ENCODE results near the gene APBA3. TPM values are rescaled to one million over a fixed set of nuclear protein-coding genes. Genes with fewer than 3 reads are reported as not detected.

APBA3 gene
- total and polyA plus RNA-seq, 9 of the 15 experiments (the other 6 are each of a cell fraction or from before 2014, with no cell fraction given), result 0.10 to 29.5 (median 11.5) TPM

DNA sequence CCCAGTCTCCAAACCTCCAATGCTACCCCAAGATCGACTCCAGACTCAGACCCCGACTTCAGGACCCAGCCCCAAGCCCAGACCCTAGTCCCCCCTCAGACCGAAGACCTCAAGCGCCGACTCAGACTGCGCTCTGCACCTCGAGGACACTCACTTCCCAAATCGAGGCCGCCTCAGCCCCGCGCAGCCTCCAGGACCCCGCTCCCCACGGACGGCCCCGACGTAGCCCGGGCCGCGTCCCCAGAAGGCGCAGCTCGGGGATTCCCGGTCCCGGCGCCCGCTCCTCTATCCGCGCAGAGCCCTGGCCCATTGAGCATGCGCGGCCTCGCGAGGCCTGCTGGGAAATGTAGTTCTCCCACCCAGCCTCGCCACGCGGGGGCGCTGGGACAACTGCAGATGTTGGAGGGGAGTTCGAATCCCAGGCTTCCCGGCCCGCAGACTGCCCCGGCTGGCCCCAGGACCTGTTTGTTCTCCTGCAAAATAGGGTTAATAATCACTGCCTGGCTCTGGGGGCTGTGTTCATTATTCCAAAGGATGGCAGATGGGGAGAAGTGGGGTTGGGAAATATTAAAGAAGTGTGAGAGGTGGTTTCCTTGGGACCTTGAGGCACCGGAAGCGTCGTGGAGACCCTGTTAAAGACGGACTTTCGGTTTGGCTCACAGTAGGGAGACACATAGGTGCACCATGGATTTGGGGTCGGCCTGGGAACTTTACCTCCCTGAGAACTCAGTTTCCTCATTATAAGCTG is at the start of gene APBA3 (continued):
- TF ChIP-seq, protein P1, sequence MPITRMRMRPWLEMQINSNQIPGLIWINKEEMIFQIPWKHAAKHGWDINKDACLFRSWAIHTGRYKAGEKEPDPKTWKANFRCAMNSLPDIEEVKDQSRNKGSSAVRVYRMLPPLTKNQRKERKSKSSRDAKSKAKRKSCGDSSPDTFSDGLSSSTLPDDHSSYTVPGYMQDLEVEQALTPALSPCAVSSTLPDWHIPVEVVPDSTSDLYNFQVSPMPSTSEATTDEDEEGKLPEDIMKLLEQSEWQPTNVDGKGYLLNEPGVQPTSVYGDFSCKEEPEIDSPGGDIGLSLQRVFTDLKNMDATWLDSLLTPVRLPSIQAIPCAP (CRISPR knock-in tag; IDR thresholded peaks at IDR 0.05; ENCODE audit: borderline replicate concordance), result no peak
- TF ChIP-seq PHF21A (IDR thresholded peaks at IDR 0.05; ENCODE audit: borderline replicate concordance, low read depth) (peak; percentile 78; the same call in 1 of the 2 replicates), TRIM28 (IDR thresholded peaks at IDR 0.05) (peak; percentile 64), HDAC6 (IDR thresholded peaks at IDR 0.05; ENCODE audit: low read depth, low read length) (no peak), RBM15 (IDR thresholded peaks at IDR 0.05; ENCODE audit: insufficient read depth, low read length) (no peak), ATF7 (IDR thresholded peaks at IDR 0.05) (peak; percentile 75), ZNF174 (CRISPR knock-in tag; IDR thresholded peaks at IDR 0.05) (no peak), PHB2 (IDR thresholded peaks at IDR 0.05; ENCODE audit: low read depth) (0 out of 2 replicates have a peak, but pooled peaks have one; percentile 48), SRF (CRISPR knock-in tag; IDR thresholded peaks at IDR 0.05) (peak in 1 of 2 experiments; percentile 34; a peak in 1 of 4 replicates), ZFX (CRISPR knock-in tag; IDR thresholded peaks at IDR 0.05) (peak; percentile 51; the same call in 1 of the 2 replicates), FOXK1 (CRISPR knock-in tag; IDR thresholded peaks at IDR 0.05; ENCODE audit: borderline replicate concordance) (0 out of 2 replicates have a peak, but pooled peaks have one; percentile 53), TRIM24 (IDR thresholded peaks at IDR 0.05) (peak in 1 of 2 experiments; percentile 95; a peak in 2 of 4 replicates), TCF7 (IDR thresholded peaks at IDR 0.05; ENCODE audit: borderline replicate concordance) (0 out of 2 replicates have a peak, but pooled peaks have one; percentile 48)
- TF ChIP-seq, protein P2, sequence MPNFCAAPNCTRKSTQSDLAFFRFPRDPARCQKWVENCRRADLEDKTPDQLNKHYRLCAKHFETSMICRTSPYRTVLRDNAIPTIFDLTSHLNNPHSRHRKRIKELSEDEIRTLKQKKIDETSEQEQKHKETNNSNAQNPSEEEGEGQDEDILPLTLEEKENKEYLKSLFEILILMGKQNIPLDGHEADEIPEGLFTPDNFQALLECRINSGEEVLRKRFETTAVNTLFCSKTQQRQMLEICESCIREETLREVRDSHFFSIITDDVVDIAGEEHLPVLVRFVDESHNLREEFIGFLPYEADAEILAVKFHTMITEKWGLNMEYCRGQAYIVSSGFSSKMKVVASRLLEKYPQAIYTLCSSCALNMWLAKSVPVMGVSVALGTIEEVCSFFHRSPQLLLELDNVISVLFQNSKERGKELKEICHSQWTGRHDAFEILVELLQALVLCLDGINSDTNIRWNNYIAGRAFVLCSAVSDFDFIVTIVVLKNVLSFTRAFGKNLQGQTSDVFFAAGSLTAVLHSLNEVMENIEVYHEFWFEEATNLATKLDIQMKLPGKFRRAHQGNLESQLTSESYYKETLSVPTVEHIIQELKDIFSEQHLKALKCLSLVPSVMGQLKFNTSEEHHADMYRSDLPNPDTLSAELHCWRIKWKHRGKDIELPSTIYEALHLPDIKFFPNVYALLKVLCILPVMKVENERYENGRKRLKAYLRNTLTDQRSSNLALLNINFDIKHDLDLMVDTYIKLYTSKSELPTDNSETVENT (CRISPR knock-in tag; IDR thresholded peaks at IDR 0.05), result 0 out of 2 replicates have a peak, but pooled peaks have one; percentile 18
- TF ChIP-seq, protein P3, sequence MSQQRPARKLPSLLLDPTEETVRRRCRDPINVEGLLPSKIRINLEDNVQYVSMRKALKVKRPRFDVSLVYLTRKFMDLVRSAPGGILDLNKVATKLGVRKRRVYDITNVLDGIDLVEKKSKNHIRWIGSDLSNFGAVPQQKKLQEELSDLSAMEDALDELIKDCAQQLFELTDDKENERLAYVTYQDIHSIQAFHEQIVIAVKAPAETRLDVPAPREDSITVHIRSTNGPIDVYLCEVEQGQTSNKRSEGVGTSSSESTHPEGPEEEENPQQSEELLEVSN (IDR thresholded peaks at IDR 0.05; ENCODE audit: borderline replicate concordance in 1 of 2, extremely low read depth in 1 of 2, insufficient read depth in 1 of 2, insufficient read length in 1 of 2, low read depth in 1 of 2, low read length in 1 of 2, poor library complexity in 1 of 2, severe bottlenecking in 1 of 2), result peak in 1 of 2 experiments; percentile 17
- TF ChIP-seq, protein P4, sequence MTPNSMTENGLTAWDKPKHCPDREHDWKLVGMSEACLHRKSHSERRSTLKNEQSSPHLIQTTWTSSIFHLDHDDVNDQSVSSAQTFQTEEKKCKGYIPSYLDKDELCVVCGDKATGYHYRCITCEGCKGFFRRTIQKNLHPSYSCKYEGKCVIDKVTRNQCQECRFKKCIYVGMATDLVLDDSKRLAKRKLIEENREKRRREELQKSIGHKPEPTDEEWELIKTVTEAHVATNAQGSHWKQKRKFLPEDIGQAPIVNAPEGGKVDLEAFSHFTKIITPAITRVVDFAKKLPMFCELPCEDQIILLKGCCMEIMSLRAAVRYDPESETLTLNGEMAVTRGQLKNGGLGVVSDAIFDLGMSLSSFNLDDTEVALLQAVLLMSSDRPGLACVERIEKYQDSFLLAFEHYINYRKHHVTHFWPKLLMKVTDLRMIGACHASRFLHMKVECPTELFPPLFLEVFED (CRISPR knock-in tag; conservative IDR thresholded peaks at IDR 0.05), result no peak
- TF ChIP-seq, protein P5, sequence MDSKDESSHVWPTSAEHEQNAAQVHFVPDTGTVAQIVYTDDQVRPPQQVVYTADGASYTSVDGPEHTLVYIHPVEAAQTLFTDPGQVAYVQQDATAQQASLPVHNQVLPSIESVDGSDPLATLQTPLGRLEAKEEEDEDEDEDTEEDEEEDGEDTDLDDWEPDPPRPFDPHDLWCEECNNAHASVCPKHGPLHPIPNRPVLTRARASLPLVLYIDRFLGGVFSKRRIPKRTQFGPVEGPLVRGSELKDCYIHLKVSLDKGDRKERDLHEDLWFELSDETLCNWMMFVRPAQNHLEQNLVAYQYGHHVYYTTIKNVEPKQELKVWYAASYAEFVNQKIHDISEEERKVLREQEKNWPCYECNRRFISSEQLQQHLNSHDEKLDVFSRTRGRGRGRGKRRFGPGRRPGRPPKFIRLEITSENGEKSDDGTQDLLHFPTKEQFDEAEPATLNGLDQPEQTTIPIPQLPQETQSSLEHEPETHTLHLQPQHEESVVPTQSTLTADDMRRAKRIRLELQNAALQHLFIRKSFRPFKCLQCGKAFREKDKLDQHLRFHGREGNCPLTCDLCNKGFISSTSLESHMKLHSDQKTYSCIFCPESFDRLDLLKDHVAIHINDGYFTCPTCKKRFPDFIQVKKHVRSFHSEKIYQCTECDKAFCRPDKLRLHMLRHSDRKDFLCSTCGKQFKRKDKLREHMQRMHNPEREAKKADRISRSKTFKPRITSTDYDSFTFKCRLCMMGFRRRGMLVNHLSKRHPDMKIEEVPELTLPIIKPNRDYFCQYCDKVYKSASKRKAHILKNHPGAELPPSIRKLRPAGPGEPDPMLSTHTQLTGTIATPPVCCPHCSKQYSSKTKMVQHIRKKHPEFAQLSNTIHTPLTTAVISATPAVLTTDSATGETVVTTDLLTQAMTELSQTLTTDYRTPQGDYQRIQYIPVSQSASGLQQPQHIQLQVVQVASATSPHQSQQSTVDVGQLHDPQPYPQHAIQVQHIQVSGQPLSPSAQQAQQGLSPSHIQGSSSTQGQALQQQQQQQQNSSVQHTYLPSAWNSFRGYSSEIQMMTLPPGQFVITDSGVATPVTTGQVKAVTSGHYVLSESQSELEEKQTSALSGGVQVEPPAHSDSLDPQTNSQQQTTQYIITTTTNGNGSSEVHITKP (IDR thresholded peaks at IDR 0.05; ENCODE audit: partially characterized antibody), result peak; percentile 87
